ENCODE measurements around the gene UMODL1. TPM values are rescaled to one million over a fixed set of nuclear protein-coding genes. Genes with fewer than 3 reads are reported as not detected.
A peak's percentile ranks its signal among the peaks of the same experiment; 100 is the strongest.

The UMODL1 gene
- total and polyA plus RNA-seq, 8 donors = 0.10 to 0.69 (median 0.48) TPM; not detected in 1

GRCh38 chr21:42160111-42160721 is 89.1 kb downstream of the UMODL1 start:
- Histone ChIP-seq H3K4me1 (peaks cover 0 to 3% of the 10 kb centered on the region in 2 donors), H3K9me3 (no peaks in the 10 kb centered on the region), H3K27ac (no peak overlapping the region), H3K36me3 (no peaks in the 10 kb centered on the region), H3K27me3 (peaks cover 0 to 12% of the 10 kb centered on the region in 2 donors), H3K4me3 (no peak overlapping the region)
- intact Hi-C loops (cut with DNase I) = loop anchor here in 1 of 2 donors (10.0 kb wide), 1 partner anchor 95 kb away; no protein-coding TSS in a partner anchor
- ATAC-seq (no peak), DNase-seq (peak in 1 of 4 donors; percentile 14)
- TF ChIP-seq, protein P1, sequence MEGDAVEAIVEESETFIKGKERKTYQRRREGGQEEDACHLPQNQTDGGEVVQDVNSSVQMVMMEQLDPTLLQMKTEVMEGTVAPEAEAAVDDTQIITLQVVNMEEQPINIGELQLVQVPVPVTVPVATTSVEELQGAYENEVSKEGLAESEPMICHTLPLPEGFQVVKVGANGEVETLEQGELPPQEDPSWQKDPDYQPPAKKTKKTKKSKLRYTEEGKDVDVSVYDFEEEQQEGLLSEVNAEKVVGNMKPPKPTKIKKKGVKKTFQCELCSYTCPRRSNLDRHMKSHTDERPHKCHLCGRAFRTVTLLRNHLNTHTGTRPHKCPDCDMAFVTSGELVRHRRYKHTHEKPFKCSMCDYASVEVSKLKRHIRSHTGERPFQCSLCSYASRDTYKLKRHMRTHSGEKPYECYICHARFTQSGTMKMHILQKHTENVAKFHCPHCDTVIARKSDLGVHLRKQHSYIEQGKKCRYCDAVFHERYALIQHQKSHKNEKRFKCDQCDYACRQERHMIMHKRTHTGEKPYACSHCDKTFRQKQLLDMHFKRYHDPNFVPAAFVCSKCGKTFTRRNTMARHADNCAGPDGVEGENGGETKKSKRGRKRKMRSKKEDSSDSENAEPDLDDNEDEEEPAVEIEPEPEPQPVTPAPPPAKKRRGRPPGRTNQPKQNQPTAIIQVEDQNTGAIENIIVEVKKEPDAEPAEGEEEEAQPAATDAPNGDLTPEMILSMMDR (IDR thresholded peaks at IDR 0.05) = no peak

- intact Hi-C loops (cut with DNase I) = loop anchor here in 1 of 2 donors (10.0 kb wide), 1 partner anchor 94 kb away; no protein-coding TSS in a partner anchor
- H3K27ac ChIP-seq = no peak overlapping the region
- TF ChIP-seq, protein P1 (IDR thresholded peaks at IDR 0.05) = no peak
- no peaks in the 10 kb centered on the region for H3K9me3 ChIP-seq
- H3K4me3 ChIP-seq = no peak overlapping the region
- H3K27me3 ChIP-seq = peaks cover 0 to 12% of the 10 kb centered on the region in 2 donors
- ATAC-seq = no peak
- peaks cover 0 to 3% of the 10 kb centered on the region in 2 donors for H3K4me1 ChIP-seq
- no peaks in the 10 kb centered on the region for H3K36me3 ChIP-seq
- DNase-seq = peak in 1 of 4 donors; percentile 4
These were observed 89.6 kb downstream of the UMODL1 start for GRCh38 chr21:42160765-42161164.

- Histone ChIP-seq H3K4me3 (no peak overlapping the region), H3K36me3 (no peaks in the 10 kb centered on the region), H3K27ac (no peak overlapping the region), H3K9me3 (no peaks in the 10 kb centered on the region), H3K27me3 (peaks cover 0 to 12% of the 10 kb centered on the region in 2 donors), H3K4me1 (peaks cover 0 to 3% of the 10 kb centered on the region in 2 donors)
- TF ChIP-seq, protein P1 (IDR thresholded peaks at IDR 0.05) = no peak
- intact Hi-C loops (cut with DNase I) = loop anchor here in 1 of 2 donors (10.0 kb wide), 1 partner anchor 93 kb away; no protein-coding TSS in a partner anchor
- no peak for ATAC-seq
- no peak for DNase-seq
These were observed 90.4 kb downstream of the UMODL1 start for GRCh38 chr21:42161401-42161955.

DNA sequence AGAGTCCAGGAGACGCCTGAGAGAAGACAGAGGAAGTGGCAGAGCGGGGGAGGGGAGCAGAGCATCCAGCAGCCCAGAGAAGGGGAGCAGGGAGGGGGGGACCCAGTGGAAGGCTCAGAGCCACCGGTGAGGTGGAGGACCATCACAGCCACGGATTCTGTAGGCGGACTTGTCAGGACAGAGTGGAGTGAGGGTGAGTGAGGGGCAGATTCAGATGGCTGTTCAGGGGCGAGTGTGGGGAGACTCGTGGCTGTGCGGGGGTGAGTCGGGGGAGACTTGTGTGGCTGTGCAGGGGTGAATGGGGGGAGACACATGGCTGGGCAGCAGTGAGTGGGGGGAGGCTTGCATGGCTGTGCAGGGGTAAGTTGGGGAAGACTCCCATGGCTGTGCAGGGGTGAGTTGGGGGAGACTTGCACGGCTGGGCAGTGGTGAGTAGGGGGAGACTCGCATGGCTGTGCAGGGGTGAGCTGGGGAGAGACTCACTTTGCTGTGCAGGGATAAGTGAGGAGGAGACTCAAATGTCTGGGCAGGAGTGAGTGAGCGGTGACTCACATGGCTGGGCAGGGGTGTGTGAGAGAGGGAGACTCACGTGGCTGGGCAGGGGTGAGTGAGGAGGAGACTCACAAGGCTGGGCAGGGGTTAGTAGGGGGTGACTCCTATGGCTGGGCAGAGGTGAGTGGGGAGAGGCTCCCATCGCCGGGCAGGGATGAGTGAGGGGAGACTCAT is 91.0 kb downstream of the UMODL1 start:
- H3K4me3 ChIP-seq = no peak overlapping the region
- peaks cover 0 to 12% of the 10 kb centered on the region in 2 donors for H3K27me3 ChIP-seq
- no peaks in the 10 kb centered on the region for H3K36me3 ChIP-seq
- peaks cover 0 to 3% of the 10 kb centered on the region in 2 donors for H3K4me1 ChIP-seq
- TF ChIP-seq, protein P1 (IDR thresholded peaks at IDR 0.05) = no peak
- ATAC-seq = no peak
- no peak for DNase-seq
- no peaks in the 10 kb centered on the region for H3K9me3 ChIP-seq
- intact Hi-C loops (cut with DNase I) = loop anchor here in 1 of 2 donors (10.0 kb wide), 1 partner anchor 93 kb away; no protein-coding TSS in a partner anchor
- no peak overlapping the region for H3K27ac ChIP-seq
